Measurements from ENCODE around the gene TRMT61A. TPM values are rescaled to one million over a fixed set of nuclear protein-coding genes. Genes with fewer than 3 reads are reported as not detected.

TRMT61A gene
- total and polyA plus RNA-seq, 9 of the 15 experiments (the other 6 are each of a cell fraction or from before 2014, with no cell fraction given): 0.10 to 24.8 (median 5.1) TPM

- no TSS peak for BruUV-seq (replicated peaks)
These were observed 7.0 kb downstream of the TRMT61A start for GRCh38 chr14:103535891-103536565.

More at GRCh38 chr14:103535891-103536565, 7.0 kb downstream of the TRMT61A start:
- no peak overlapping the region for H2AFZ ChIP-seq (ENCODE audit: low read depth, low read length)
- no peak overlapping the region for H3K27ac ChIP-seq (ENCODE audit: extremely low read depth, low read depth, low read length)
- POLR2A ChIA-PET: interaction anchor here (0.8 to 2.0 kb wide), 4 partner anchors 10 to 26 kb away, joined by 3 to 5 read pairs (median 4); partner anchors contain the start of genes BAG5 and CKB
- H3K4me2 ChIP-seq (ENCODE audit: insufficient read depth, low read length): no peak overlapping the region
- peaks cover 4% of the 10 kb centered on the region; the same call in 2 of the 3 replicates for H3K79me2 ChIP-seq (ENCODE audit: control insufficient read depth, insufficient read depth, low read length)
- peak overlapping the region in 1 of 2 experiments; percentile 45; a peak in 1 of 4 replicates for H3K9ac ChIP-seq (ENCODE audit: insufficient read depth in 1 of 2, low read depth in 2 of 2, low read length in 2 of 2)
- peaks cover 0 to 81% of the 10 kb centered on the region in 2 experiments; a peak in 2 of 5 replicates for H3K4me1 ChIP-seq (replicated peaks in 1 of 2; ENCODE audit: control insufficient read depth in 2 of 2, insufficient read depth in 2 of 2, low read length in 2 of 2)
- no peak overlapping the region for H3K4me3 ChIP-seq
- H3K27me3 ChIP-seq (ENCODE audit: control insufficient read depth in 2 of 2, insufficient read depth in 2 of 2, low read length in 2 of 2): no peaks in the 10 kb centered on the region
- H4K20me1 ChIP-seq (replicated peaks; ENCODE audit: control insufficient read depth, insufficient read depth, low read length): no peaks in the 10 kb centered on the region
- H3K9me3 ChIP-seq (replicated peaks; ENCODE audit: control insufficient read depth, insufficient read depth, low read depth, low read length): no peaks in the 10 kb centered on the region
- no peak for TF ChIP-seq ZNF639 (CRISPR knock-in tag; conservative IDR thresholded peaks at IDR 0.05 in 1 of 2, IDR thresholded peaks at IDR 0.05 in 1 of 2)
- TF ChIP-seq JUNB (CRISPR knock-in tag; conservative IDR thresholded peaks at IDR 0.05): no peak
- no peak for TF ChIP-seq FOXP1 (CRISPR knock-in tag; IDR thresholded peaks at IDR 0.05)
- TF ChIP-seq GATA2 (CRISPR knock-in tag; IDR thresholded peaks at IDR 0.05): no peak
- TF ChIP-seq SNRNP70 (optimal IDR thresholded peaks at IDR 0.05; ENCODE audit: low read depth, low read length): no peak
- TF ChIP-seq POLR2B (IDR thresholded peaks at IDR 0.05; ENCODE audit: low read depth, partially characterized antibody): no peak
- no peak for TF ChIP-seq ETS2 (tag; IDR thresholded peaks at IDR 0.05; ENCODE audit: borderline replicate concordance, poor library complexity, severe bottlenecking)
- no peak for TF ChIP-seq RAD21 (CRISPR knock-in tag; conservative IDR thresholded peaks at IDR 0.05 in 1 of 2, IDR thresholded peaks at IDR 0.05 in 1 of 2)
- no peak for TF ChIP-seq NKRF (IDR thresholded peaks at IDR 0.05; ENCODE audit: borderline replicate concordance)
- in situ Hi-C loops (cut with MboI): loop anchor here (10.0 kb wide), 1 partner anchor 451 kb away; the partner anchor contains the start of gene LBHD2
- peaks cover 40% of the 10 kb centered on the region; the same call in 1 of the 3 replicates for H3K36me3 ChIP-seq (ENCODE audit: control insufficient read depth, insufficient read depth, low read length)
- no peak for FAIRE-seq
- ATAC-seq: no peak
- DNase-seq (ENCODE audit: extremely low read depth in 1 of 4, low spot score in 3 of 4): no peak
- no peaks in the 10 kb centered on the region for H3K9me1 ChIP-seq (ENCODE audit: control insufficient read depth, insufficient read depth, low read length)
- WGBS (ENCODE audit: insufficient coverage, low coverage, missing lambda C conversion rate): 84% methylated on average over 3 of the region's 11 CpGs
- intact Hi-C loops (cut with micrococcal nuclease): no loop called here
- CTCF ChIA-PET (ENCODE audit: low intra/inter-chr PET ratio): no interaction called here

Measured in K562 (cell line).